HepG2 (cell line): ENCODE data around the gene SIK3. TPM values are rescaled to one million over a fixed set of nuclear protein-coding genes. Genes with fewer than 3 reads are reported as not detected.

Experiments
- ATF3 ChIP-seq: sonication (generic); formaldehyde crosslinking; IDR thresholded peaks from 2 replicates; pipeline ENCODE4 v1.4.0; 2020; ENCODE audit warnings: missing genetic modification reagents
- BCL3 ChIP-seq: sonication (generic); formaldehyde crosslinking; IDR thresholded peaks from 2 replicates; pipeline ENCODE4 v1.5.1; 2020; ENCODE audit warnings: mild to moderate bottlenecking, missing genetic modification reagents, moderate library complexity
- DBP ChIP-seq: sonication (generic); formaldehyde crosslinking; IDR thresholded peaks from 2 replicates; pipeline ENCODE4 v1.4.0; 2020; ENCODE audit warnings: missing genetic modification reagents; ENCODE audit errors: not compliant biosample characterization
- HMG20A ChIP-seq: IDR thresholded peaks from 2 replicates; pipeline ENCODE4 v1.6.1; 2016; ENCODE audit warnings: borderline replicate concordance
- HMGA1 ChIP-seq: sonication (generic); formaldehyde crosslinking; conservative IDR thresholded peaks from 2 replicates; pipeline ENCODE4 v1.4.0; 2020; ENCODE audit warnings: missing genetic modification reagents
- IRX3 ChIP-seq: sonication (generic); formaldehyde crosslinking; IDR thresholded peaks from 2 replicates; pipeline ENCODE4 v1.8.1; 2023; ENCODE audit warnings: mild to moderate bottlenecking, low read depth, missing genetic modification reagents, borderline replicate concordance
- MYNN ChIP-seq: sonication (generic); formaldehyde crosslinking; IDR thresholded peaks from 2 replicates; pipeline ENCODE4 v1.4.0; 2020; ENCODE audit warnings: mild to moderate bottlenecking, low read depth, missing genetic modification reagents
- POLR2AphosphoS2 ChIP-seq: IDR thresholded peaks from 2 replicates; pipeline ENCODE4 v1.6.1; 2011; ENCODE audit warnings: low read depth, low read length, improper control_type of control experiment
- PTBP1 ChIP-seq: fragments of 200-400 bp; formaldehyde crosslinking; IDR thresholded peaks from 2 replicates; pipeline ENCODE4 v1.6.1; 2018; ENCODE audit warnings: low read length, low read depth; ENCODE audit not compliant: poor library complexity, severe bottlenecking
- SMAD3 ChIP-seq: sonication (generic); formaldehyde crosslinking; IDR thresholded peaks from 2 replicates; pipeline ENCODE4 v1.4.0; 2020; ENCODE audit warnings: missing genetic modification reagents
- SOX6 ChIP-seq, 2 experiments: fragments of 450-650 bp in 1 of 2; sonication (generic) in 1 of 2; formaldehyde crosslinking in 1 of 2; IDR thresholded peaks; 2 replicates each; pipeline versions ENCODE4 v1.4.0 to v1.6.1; 2017 to 2020; ENCODE audit warnings: antibody characterized with exemption in 1 of 2, mild to moderate bottlenecking in 1 of 2, missing genetic modification reagents in 1 of 2
- ZBTB43 ChIP-seq: sonication (generic); formaldehyde crosslinking; conservative IDR thresholded peaks from 2 replicates; pipeline ENCODE4 v1.4.0; 2020; ENCODE audit warnings: missing genetic modification reagents
- ZFX ChIP-seq: sonication (generic); formaldehyde crosslinking; IDR thresholded peaks from 2 replicates; pipeline ENCODE4 v1.4.0; 2020; ENCODE audit warnings: mild to moderate bottlenecking, low read depth, missing genetic modification reagents, moderate library complexity
- ZMAT3 ChIP-seq: sonication (generic); formaldehyde crosslinking; conservative IDR thresholded peaks from 2 replicates; pipeline ENCODE4 v1.7.0; 2021; ENCODE audit warnings: missing genetic modification reagents
- ZNF234 ChIP-seq: sonication (generic); formaldehyde crosslinking; conservative IDR thresholded peaks from 2 replicates; pipeline ENCODE4 v1.5.1; 2020; ENCODE audit warnings: mild to moderate bottlenecking, missing genetic modification reagents
- ZNF430 ChIP-seq: sonication (generic); formaldehyde crosslinking; IDR thresholded peaks from 2 replicates; pipeline ENCODE4 v1.9.0; 2021; ENCODE audit warnings: mild to moderate bottlenecking, missing genetic modification reagents
- ZNF549 ChIP-seq: sonication (generic); formaldehyde crosslinking; IDR thresholded peaks from 2 replicates; pipeline ENCODE4 v1.5.0; 2020; ENCODE audit warnings: missing genetic modification reagents
- ZNF556 ChIP-seq: sonication (generic); formaldehyde crosslinking; IDR thresholded peaks from 2 replicates; pipeline ENCODE4 v1.4.0; 2020; ENCODE audit warnings: mild to moderate bottlenecking, missing genetic modification reagents, borderline replicate concordance
- ZNF674 ChIP-seq: sonication (generic); formaldehyde crosslinking; IDR thresholded peaks from 2 replicates; pipeline ENCODE4 v1.5.0; 2020; ENCODE audit warnings: low read depth, mild to moderate bottlenecking, missing genetic modification reagents
- polyA plus RNA-seq, 8 experiments: library from polyadenylated mRNA; depleted of rRNA in 3 of 8; stranded (reverse) in 7 of 8; unstranded in 1 of 8; fragments of >200 nt; fragmentation: Illumina TruSeq in 4 of 8; extraction: Trizol in 4 of 8; gene quantifications; 2 replicates each; pipeline versions ENCODE4 v1.2.1 to v1.2.3, GENCODE V29; 2011 to 2016; ENCODE audit warnings: low read depth in 4 of 8, missing spikeins in 1 of 8, mixed read lengths in 1 of 8; ENCODE audit not compliant: insufficient read depth in 1 of 8
- total RNA-seq, 5 experiments: library from RNA; depleted of rRNA; stranded (reverse); fragments of >200 nt; fragmentation: Illumina TruSeq; extraction: Trizol; gene quantifications; 2 replicates each; pipeline ENCODE4 v1.2.3, GENCODE V29; 2016; ENCODE audit warnings: low read depth in 1 of 5
- TF ChIP-seq, protein P1 (sequence below): sonication (generic); formaldehyde crosslinking; IDR thresholded peaks from 2 replicates; pipeline ENCODE4 v1.4.0; 2020; ENCODE audit warnings: missing genetic modification reagents, borderline replicate concordance
- TF ChIP-seq, protein P2 (sequence below): sonication (generic); formaldehyde crosslinking; IDR thresholded peaks from 2 replicates; pipeline ENCODE4 v1.4.0; 2020; ENCODE audit warnings: low read depth, mild to moderate bottlenecking, missing genetic modification reagents

The SIK3 gene
- total and polyA plus RNA-seq, 2 of the 13 experiments (the other 11 are each of a cell fraction or from before 2014, with no cell fraction given) = 5.7 to 9.8 TPM

DNA sequence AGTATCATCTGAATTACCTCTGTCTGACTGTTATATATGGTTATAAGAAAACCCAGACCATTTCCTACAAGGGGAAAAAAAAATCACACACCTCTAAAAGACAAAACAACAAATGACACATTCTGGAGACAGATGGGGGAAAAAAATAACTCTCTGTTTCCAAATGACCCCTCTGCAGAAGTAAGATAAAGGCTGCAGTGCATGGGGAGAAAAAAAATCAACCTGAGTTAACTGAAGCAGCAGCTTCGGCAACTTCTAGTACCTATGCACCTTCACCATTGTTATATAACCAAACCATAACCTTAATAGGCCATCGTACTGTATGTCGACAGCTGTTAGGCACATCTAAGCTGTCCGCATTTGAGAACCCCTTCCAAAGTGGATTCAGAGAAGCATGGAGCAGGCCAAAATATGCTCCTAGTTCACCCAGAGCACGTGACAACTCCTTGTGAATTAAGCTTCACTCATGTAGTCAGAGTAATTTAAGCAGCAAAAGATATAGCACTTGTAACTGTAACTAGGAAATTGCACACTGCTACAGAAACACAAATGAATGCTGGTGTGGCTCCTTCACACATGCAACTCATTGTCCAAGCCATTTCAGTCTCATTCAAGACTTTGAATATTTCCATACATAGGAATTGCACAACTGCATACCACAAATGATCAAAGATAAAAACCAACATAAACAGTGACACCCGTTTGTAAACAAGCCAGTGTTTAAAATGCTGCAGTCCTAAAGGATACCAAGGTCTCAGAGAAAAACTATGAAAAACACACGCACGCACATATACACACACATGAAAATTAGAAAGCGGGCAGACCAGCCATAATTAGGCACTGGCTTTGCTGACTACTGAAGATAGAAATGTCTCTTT lies 2.7 kb downstream of the SIK3 start (continued):
- TF ChIP-seq BCL3 (CRISPR knock-in tag) (no peak), ZNF234 (CRISPR knock-in tag) (no peak), ZNF556 (no peak), ZNF674 (CRISPR knock-in tag) (no peak), ZNF430 (CRISPR knock-in tag) (no peak), ZBTB43 (CRISPR knock-in tag) (peak; percentile 25; the same call in 1 of the 2 replicates), HMGA1 (no peak), ZNF549 (CRISPR knock-in tag) (no peak), POLR2AphosphoS2 (no peak), ZFX (no peak), MYNN (CRISPR knock-in tag) (no peak), IRX3 (CRISPR knock-in tag) (no peak), ATF3 (CRISPR knock-in tag) (no peak), PTBP1 (no peak), ZMAT3 (CRISPR knock-in tag) (no peak), HMG20A (CRISPR knock-in tag) (peak; percentile 84), SOX6 (IDR thresholded peaks at IDR 0.05) (no peak), SOX6 (CRISPR knock-in tag; IDR thresholded peaks at IDR 0.05) (peak; percentile 87), DBP (CRISPR knock-in tag) (no peak), SMAD3 (CRISPR knock-in tag) (no peak)
- TF ChIP-seq, protein P1, sequence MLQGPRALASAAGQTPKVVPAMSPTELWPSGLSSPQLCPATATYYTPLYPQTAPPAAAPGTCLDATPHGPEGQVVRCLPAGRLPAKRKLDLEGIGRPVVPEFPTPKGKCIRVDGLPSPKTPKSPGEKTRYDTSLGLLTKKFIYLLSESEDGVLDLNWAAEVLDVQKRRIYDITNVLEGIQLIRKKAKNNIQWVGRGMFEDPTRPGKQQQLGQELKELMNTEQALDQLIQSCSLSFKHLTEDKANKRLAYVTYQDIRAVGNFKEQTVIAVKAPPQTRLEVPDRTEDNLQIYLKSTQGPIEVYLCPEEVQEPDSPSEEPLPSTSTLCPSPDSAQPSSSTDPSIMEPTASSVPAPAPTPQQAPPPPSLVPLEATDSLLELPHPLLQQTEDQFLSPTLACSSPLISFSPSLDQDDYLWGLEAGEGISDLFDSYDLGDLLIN (CRISPR knock-in tag) = no peak
- TF ChIP-seq, protein P2, sequence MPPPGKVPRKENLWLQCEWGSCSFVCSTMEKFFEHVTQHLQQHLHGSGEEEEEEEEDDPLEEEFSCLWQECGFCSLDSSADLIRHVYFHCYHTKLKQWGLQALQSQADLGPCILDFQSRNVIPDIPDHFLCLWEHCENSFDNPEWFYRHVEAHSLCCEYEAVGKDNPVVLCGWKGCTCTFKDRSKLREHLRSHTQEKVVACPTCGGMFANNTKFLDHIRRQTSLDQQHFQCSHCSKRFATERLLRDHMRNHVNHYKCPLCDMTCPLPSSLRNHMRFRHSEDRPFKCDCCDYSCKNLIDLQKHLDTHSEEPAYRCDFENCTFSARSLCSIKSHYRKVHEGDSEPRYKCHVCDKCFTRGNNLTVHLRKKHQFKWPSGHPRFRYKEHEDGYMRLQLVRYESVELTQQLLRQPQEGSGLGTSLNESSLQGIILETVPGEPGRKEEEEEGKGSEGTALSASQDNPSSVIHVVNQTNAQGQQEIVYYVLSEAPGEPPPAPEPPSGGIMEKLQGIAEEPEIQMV = no peak
